Measurements from ENCODE around the gene PNPLA7. TPM values are rescaled to one million over a fixed set of nuclear protein-coding genes. Genes with fewer than 3 reads are reported as not detected.

PNPLA7 gene
- total RNA-seq, 1 donor from 2014 or later = 3.6 TPM

- Mint-ChIP-seq H3K9me3 (ENCODE audit: low read depth) (no peaks in the 10 kb centered on the region), H3K36me3 (ENCODE audit: low read depth) (no peaks in the 10 kb centered on the region), H3K4me3 (ENCODE audit: unreplicated experiment) (no peak overlapping the region), H3K27me3 (ENCODE audit: low read depth) (no peaks in the 10 kb centered on the region), H3K4me1 (ENCODE audit: low read depth) (peaks cover 6% of the 10 kb centered on the region), H3K27ac (ENCODE audit: unreplicated experiment) (peak overlapping the region; percentile 65)
- TF ChIP-seq, protein P1, sequence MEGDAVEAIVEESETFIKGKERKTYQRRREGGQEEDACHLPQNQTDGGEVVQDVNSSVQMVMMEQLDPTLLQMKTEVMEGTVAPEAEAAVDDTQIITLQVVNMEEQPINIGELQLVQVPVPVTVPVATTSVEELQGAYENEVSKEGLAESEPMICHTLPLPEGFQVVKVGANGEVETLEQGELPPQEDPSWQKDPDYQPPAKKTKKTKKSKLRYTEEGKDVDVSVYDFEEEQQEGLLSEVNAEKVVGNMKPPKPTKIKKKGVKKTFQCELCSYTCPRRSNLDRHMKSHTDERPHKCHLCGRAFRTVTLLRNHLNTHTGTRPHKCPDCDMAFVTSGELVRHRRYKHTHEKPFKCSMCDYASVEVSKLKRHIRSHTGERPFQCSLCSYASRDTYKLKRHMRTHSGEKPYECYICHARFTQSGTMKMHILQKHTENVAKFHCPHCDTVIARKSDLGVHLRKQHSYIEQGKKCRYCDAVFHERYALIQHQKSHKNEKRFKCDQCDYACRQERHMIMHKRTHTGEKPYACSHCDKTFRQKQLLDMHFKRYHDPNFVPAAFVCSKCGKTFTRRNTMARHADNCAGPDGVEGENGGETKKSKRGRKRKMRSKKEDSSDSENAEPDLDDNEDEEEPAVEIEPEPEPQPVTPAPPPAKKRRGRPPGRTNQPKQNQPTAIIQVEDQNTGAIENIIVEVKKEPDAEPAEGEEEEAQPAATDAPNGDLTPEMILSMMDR (IDR thresholded peaks at IDR 0.05) = no peak
- peak; percentile 74 for DNase-seq (ENCODE audit: low spot score)
Measured at GRCh38 chr9:137501457-137501856, 48.7 kb downstream of the PNPLA7 start.

DNA sequence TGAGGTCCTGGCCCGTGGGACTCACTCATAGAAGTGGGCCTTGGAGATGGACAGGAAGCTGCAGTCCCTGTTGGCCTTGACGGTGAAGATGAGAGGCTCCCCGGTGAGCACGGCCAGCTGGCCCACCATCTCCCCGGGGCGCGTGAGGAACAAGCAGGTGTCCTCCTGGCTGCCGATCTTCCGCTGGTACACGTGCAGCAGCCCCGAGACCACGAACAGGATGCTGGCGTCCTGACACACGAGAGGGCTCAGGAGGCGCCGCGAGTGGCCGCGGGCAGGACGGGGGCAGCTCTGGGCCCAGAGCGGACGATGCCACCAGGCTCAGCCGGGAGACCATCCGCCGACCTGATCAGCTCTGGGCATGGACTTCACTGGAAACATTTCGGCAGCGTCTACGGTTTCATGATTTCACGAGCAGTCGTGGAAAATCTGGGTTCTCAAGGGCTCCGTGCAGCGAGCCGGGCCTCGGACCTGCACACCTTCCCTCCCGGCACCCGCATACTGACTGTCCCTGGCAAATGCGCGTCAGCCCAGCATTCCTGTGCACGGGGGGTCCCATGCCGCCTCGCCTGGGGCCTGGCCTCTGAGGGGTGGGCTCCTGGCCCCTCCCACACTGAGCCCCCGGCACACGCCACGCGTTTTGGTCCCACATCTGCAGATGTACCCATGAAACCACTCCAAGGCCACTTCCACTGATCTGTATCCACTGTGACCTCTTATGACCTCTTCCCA is 49.4 kb downstream of the PNPLA7 start:
- Mint-ChIP-seq H3K36me3 (ENCODE audit: low read depth) (no peaks in the 10 kb centered on the region), H3K4me1 (ENCODE audit: low read depth) (peaks cover 6% of the 10 kb centered on the region), H3K27ac (ENCODE audit: unreplicated experiment) (no peak overlapping the region), H3K27me3 (ENCODE audit: low read depth) (no peaks in the 10 kb centered on the region), H3K4me3 (ENCODE audit: unreplicated experiment) (no peak overlapping the region), H3K9me3 (ENCODE audit: low read depth) (no peaks in the 10 kb centered on the region)
- TF ChIP-seq, protein P1 (IDR thresholded peaks at IDR 0.05) = no peak
- DNase-seq (ENCODE audit: low spot score) = no peak

DNA sequence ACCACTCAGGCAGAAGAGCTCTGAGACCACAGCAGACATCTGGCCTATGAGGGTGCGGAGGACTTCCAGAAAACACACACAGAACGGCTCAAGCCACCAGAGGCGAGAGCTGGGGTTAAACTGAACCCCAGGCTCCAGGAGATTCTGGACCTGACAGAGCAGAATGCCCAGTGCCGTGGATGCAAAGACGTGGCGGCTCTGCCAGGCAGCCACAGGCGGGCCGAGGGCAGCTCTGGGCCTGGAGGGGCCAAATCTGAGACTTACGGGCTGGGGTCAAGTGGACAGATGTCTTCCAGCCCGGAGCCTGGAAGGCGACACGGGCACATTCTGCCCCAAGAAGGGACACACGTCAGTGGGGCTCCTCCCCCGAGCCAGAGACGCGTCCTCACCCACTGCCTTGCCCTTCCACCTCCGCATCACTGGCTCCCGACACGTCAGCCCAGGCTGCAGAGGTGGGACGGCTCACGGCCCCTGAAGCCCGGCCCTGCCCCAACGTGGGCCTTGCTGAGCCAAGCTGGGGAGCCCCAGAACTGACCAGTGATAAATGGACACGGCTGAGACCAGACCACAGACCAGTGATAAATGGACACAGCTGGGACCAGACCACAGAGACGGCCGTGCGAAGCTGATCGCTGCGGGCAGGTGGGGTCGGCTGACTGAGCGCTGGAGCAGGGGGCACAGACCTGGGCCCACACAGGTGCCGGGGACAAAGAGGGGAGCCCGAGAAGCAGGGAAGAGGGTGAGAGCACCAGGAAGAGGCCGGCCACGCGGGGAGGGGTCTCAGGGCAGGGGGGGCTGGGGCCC is 50.1 kb downstream of the PNPLA7 start:
- Mint-ChIP-seq H3K4me1 (ENCODE audit: low read depth) (peaks cover 6% of the 10 kb centered on the region), H3K4me3 (ENCODE audit: unreplicated experiment) (no peak overlapping the region), H3K9me3 (ENCODE audit: low read depth) (no peaks in the 10 kb centered on the region), H3K36me3 (ENCODE audit: low read depth) (no peaks in the 10 kb centered on the region), H3K27me3 (ENCODE audit: low read depth) (no peaks in the 10 kb centered on the region), H3K27ac (ENCODE audit: unreplicated experiment) (no peak overlapping the region)
- peak; percentile 86 for DNase-seq (ENCODE audit: low spot score)
- TF ChIP-seq, protein P1 (IDR thresholded peaks at IDR 0.05) = no peak

DNA sequence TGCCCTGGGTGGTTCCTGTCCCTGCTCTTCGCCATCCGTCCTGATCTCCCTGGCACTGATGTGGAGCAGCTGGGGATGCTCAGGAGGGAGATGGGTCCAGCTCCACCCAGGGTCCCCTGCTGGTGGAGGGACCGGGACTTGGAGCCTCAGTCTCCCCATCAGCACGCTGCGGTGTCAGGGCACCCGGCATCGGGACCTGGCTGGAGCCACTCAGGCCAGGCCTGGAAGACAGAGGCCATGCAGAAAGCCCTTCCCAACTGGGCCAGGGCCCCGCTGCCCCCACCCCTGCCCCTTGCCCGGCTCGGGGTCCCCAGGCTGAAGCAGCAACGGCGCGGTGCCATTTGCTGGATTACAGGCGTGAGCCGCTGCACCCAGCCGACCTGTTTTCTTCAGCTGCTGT is 50.8 kb downstream of the PNPLA7 start:
- Mint-ChIP-seq H3K9me3 (ENCODE audit: low read depth) (no peaks in the 10 kb centered on the region), H3K4me3 (ENCODE audit: unreplicated experiment) (no peak overlapping the region), H3K27me3 (ENCODE audit: low read depth) (no peaks in the 10 kb centered on the region), H3K4me1 (ENCODE audit: low read depth) (peaks cover 6% of the 10 kb centered on the region), H3K27ac (ENCODE audit: unreplicated experiment) (no peak overlapping the region), H3K36me3 (ENCODE audit: low read depth) (no peaks in the 10 kb centered on the region)
- TF ChIP-seq, protein P1 (IDR thresholded peaks at IDR 0.05) = no peak
- no peak for DNase-seq (ENCODE audit: low spot score)

DNA sequence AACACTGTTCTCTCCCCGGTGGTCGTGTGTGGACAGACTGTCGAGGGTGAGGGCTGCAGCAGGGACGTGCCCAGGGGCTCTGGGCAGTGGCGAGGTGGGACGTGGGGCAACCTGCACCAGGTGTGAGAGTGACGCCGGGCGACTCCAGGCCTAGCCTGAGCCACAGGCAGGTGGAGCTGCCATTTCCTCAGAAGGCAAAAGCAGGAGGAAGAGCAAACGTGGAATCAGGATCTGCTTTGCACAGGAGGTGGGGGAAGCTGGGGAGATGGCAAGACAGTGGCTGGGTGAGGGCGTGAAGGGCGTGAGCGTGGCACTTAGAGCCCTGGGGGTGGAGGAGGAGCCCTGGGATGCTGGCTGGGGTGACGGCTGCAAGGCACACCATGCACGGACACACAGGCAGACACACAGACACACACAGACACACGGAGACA is 51.5 kb downstream of the PNPLA7 start:
- TF ChIP-seq, protein P1 (IDR thresholded peaks at IDR 0.05) = no peak
- H3K36me3 Mint-ChIP-seq (ENCODE audit: low read depth) = no peaks in the 10 kb centered on the region
- no peaks in the 10 kb centered on the region for H3K27me3 Mint-ChIP-seq (ENCODE audit: low read depth)
- no peak overlapping the region for H3K27ac Mint-ChIP-seq (ENCODE audit: unreplicated experiment)
- no peaks in the 10 kb centered on the region for H3K9me3 Mint-ChIP-seq (ENCODE audit: low read depth)
- DNase-seq (ENCODE audit: low spot score) = no peak
- no peak overlapping the region for H3K4me3 Mint-ChIP-seq (ENCODE audit: unreplicated experiment)
- H3K4me1 Mint-ChIP-seq (ENCODE audit: low read depth) = peaks cover 9% of the 10 kb centered on the region
